Natural killer cell treated with Interleukin-12 subunit alpha and Interleukin-12 subunit beta and Interleukin-15 and Interleukin-18, amount 100 ng/mL, for 72 hours (primary cell): ENCODE results near the gene PTDSS2. TPM values are rescaled to one million over a fixed set of nuclear protein-coding genes. Genes with fewer than 3 reads are reported as not detected.
A peak's percentile ranks its signal among the peaks of the same experiment; 100 is the strongest.

Experiments used
- ATAC-seq, 2 donors: fragments of 150-1000 bp; cut with Tn5 transposase in 1 of 2; sonication (Bioruptor Pico), chemical (Tn5 transposase) in 1 of 2; 2 replicates each; pipeline ENCODE4 v1.10.0; 2021
- DNase-seq: peaks from one replicate; pipeline ENCODE4 v3.0.0; 2022; ENCODE audit warnings: low spot score
- H3K27ac Mint-ChIP-seq, 2 donors: 1 replicate in 1 of 2; 2 replicates in 1 of 2; pipeline ENCODE4 v1.8.0; 2022; ENCODE audit warnings: mixed read lengths in 2 of 2, mild to moderate bottlenecking in 1 of 2, moderate library complexity in 1 of 2
- H3K27me3 Mint-ChIP-seq, 2 donors: 1 replicate in 1 of 2; 2 replicates in 1 of 2; pipeline ENCODE4 v1.8.0; 2022; ENCODE audit warnings: mixed read lengths in 2 of 2
- H3K36me3 Mint-ChIP-seq: one replicate; pipeline ENCODE4 v1.8.0; 2022; ENCODE audit warnings: mixed read lengths
- H3K4me1 Mint-ChIP-seq, 2 donors: 1 replicate in 1 of 2; 2 replicates in 1 of 2; pipeline ENCODE4 v1.8.0; 2022; ENCODE audit warnings: low read depth in 2 of 2, mixed read lengths in 2 of 2, mild to moderate bottlenecking in 1 of 2
- H3K4me3 Mint-ChIP-seq: one replicate; pipeline ENCODE4 v1.8.0; 2022; ENCODE audit warnings: mixed read lengths
- H3K9me3 Mint-ChIP-seq: 2 replicates; pipeline ENCODE4 v1.8.0; 2022; ENCODE audit warnings: mixed read lengths
- total RNA-seq, 2 donors: library from RNA; stranded (reverse); gene quantifications; one replicate each; pipeline ENCODE4 v1.2.3, GENCODE V29; 2022

The PTDSS2 gene
- total RNA-seq, 2 donors from 2014 or later = 20.6 to 56.9 TPM

DNA sequence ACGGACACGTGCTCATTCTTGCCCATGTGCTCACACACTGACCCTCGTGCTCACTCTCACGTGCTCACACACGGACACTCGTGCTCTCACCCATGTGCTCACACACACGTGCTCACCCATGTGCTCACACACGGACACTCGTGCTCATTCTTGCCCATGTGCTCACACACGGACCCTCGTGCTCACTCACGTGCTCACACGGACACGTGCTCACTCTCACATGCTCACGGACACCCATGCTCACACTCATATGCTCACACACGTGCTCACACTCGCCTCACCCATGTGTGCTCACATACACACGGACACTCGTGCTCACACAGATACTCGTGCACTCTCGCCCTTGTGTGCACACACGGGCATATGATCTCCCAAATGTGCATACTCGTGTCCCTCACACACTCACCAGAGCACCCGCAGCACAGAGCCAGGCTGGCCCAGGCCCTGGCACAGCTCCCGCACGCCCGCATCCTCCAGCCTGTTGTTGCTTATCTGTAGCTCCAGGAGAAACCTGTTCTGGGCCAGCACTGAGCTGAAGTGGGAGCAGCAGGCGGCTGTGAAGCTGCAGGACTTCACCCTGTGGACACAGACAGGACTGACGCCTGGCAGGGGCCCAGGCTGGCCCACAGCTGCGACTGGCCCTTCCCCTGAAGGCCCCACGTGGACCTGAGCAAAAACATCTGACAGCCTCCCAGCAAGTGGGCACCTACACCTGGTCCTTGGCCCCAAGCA lies 47.7 kb downstream of the PTDSS2 start:
- H3K4me3 Mint-ChIP-seq = no peak overlapping the region
- peaks cover 6 to 12% of the 10 kb centered on the region in 2 donors for H3K4me1 Mint-ChIP-seq
- no peak for DNase-seq

DNA sequence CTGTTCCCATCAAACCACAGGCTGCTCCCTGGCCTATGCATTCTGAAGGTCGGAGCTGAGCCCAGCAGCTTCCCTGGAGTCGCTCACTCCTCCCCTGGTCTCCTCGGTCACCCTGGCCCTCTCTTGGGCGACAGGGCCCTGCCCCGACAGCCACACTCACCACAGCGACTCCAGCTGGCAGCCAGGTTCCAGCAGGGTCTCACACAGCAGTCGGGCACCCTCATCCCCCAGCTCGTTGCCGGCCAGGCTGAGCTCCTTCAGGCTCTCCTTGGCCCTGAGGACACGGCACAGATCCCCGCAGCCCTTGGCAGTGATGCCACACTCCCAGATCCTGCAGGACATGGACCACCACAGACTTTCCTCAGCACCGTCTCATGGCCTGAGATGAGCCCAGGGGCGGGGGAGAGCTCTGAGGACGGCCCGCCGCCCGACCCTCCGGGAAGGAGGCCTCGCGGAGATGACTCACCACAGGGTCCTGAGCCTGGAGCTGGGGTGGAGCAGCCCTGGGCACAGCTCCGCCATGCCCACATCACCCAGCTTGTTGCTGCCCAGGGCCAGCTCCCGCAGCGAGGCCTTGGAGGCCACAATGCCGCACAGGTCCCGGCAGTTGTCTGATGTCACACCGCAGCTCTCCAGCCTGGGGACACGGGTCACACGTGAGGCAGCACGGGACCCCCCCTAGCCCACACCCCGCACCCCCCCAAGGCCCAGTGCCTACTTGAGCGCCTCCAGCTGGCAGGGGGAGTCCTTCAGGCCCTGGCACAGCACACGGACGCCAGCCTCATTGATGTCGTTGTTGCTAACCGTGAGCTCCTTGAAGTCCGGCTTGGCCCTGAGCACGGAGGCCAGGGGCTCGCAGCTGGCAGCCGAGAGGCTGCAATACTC lies 48.5 kb downstream of the PTDSS2 start:
- peaks cover 14% of the 10 kb centered on the region for H3K36me3 Mint-ChIP-seq

More for the DNA sequence above, 47.7 kb downstream of the PTDSS2 start:
- Mint-ChIP-seq H3K9me3 (no peaks in the 10 kb centered on the region), H3K27ac (no peak overlapping the region), H3K36me3 (peaks cover 14% of the 10 kb centered on the region), H3K27me3 (no peaks in the 10 kb centered on the region)
- no peak for ATAC-seq

DNA sequence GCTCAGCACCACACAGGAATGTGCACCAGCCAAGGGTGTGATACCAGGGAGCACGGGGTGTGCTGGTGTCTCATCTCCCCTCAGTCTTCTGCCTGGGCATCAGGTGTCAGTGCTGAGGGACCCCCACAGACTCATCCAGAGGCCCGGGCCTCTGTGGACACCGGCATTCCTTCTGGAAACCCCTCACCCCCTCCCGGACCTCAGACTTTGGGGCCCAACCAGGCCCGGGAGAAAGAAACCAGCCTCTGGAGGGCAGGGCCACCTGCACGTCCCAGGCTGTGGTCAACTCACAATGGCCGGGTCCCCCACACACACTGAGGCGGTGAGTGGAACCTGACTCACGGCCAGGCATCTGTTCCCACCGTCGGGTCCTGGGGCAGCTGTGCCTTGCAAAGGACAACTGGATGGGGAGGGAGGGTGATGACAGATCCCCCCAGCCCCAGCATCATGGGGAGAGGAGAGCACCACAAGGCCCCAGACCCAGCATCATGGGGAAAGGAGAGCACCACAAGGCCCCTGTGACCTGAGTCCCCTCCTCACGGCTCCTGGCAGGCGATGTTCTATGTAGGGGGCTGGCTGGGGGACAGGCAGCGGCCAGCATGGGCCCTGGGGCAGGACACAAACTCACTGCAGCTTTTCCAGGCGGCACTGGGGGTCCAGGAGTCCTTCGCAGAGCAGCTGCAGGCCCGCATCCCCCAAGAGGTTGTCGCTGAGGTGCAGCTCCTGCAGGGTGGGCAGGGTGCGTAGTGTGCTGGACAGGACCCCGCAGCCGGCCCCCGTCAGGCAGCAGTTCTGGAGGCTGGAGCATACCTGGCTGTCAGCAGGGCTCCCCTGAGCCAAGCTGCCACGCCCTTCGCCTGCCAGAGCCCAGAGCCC lies 49.4 kb downstream of the PTDSS2 start:
- Mint-ChIP-seq H3K27me3 (no peaks in the 10 kb centered on the region), H3K4me1 (peaks cover 6 to 12% of the 10 kb centered on the region in 2 donors), H3K36me3 (peaks cover 14% of the 10 kb centered on the region)

More for the DNA sequence above, 48.5 kb downstream of the PTDSS2 start:
- Mint-ChIP-seq H3K4me1 (peaks cover 6 to 12% of the 10 kb centered on the region in 2 donors), H3K4me3 (no peak overlapping the region), H3K27ac (no peak overlapping the region), H3K9me3 (no peaks in the 10 kb centered on the region), H3K27me3 (no peaks in the 10 kb centered on the region)
- DNase-seq = no peak
- no peak for ATAC-seq

DNA sequence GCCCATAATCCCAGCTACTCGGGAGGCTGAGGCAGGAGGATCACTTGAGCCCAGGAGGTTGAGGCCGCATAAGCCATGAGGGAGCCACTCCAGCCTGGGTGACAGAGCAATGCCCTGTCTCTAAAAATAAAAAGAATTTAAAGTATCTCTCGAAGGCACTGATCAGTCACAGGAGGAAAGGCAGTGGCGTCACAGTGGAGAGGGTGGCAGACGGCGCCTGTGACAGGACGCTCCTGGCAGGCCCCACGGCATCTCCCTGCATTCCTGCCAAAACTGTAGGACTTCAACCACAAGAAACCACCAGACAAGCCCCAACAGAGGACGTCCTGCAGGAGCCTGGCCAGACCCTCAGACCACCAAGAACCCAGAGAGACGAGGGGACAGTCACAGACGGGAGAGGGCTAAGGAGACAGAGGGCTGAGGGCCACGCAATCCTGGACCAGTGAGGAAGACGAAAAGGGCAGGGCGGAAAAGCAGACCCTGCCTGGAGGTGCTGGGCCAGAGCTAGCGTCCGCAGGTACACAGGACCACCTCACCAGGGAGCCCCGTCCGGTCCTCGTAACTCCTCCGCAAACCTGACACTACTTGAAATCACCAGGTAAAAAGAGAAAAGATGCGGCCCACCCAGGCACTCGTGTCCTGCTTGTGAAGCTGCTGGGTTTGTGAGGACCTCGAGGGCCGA lies 51.1 kb downstream of the PTDSS2 start:
- Mint-ChIP-seq H3K4me1 (peaks cover 13 to 17% of the 10 kb centered on the region in 2 donors), H3K36me3 (peaks cover 8% of the 10 kb centered on the region), H3K4me3 (no peak overlapping the region), H3K27ac (no peak overlapping the region), H3K9me3 (no peaks in the 10 kb centered on the region), H3K27me3 (no peaks in the 10 kb centered on the region)
- DNase-seq = peak; percentile 51
- ATAC-seq = no peak

More for the DNA sequence above, 49.4 kb downstream of the PTDSS2 start:
- Mint-ChIP-seq H3K4me3 (no peak overlapping the region), H3K27ac (no peak overlapping the region), H3K9me3 (no peaks in the 10 kb centered on the region)
- no peak for ATAC-seq
- DNase-seq = no peak

DNA sequence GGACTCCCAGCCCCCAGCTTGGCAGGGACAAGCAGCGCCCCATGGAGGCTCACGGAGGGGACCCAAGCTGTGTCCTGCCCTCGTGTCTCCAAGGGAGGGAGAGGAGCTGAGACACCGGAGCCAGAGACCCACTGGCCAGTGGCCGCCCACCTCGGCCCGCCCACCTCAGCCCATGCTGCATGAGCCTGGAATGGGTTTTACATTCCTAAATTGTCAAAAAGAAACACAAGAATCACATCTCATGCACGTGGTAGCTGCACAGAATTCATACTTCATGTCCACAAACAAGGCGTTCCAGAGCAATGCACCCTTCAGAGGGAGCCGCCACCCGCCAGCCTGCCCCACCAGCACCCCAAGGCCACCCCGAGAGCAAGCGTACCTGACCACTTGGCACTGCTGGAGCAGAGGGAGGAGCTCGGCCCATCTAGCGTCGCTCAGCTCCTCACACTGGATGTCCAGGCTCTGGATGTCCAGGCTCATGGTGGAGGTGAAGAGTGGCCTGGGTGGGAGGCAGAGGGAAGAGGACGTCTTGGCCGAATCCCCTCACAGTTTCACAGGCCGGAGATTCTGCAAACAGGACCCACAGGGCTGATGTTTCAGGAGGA lies 51.7 kb downstream of the PTDSS2 start:
- H3K4me1 Mint-ChIP-seq = peaks cover 16 to 21% of the 10 kb centered on the region in 2 donors
- DNase-seq (no peak), ATAC-seq (no peak)
- no peaks in the 10 kb centered on the region for H3K9me3 Mint-ChIP-seq
- H3K36me3 Mint-ChIP-seq = peaks cover 8% of the 10 kb centered on the region
- no peak overlapping the region for H3K4me3 Mint-ChIP-seq
- no peaks in the 10 kb centered on the region for H3K27me3 Mint-ChIP-seq
- H3K27ac Mint-ChIP-seq = no peak overlapping the region

DNA sequence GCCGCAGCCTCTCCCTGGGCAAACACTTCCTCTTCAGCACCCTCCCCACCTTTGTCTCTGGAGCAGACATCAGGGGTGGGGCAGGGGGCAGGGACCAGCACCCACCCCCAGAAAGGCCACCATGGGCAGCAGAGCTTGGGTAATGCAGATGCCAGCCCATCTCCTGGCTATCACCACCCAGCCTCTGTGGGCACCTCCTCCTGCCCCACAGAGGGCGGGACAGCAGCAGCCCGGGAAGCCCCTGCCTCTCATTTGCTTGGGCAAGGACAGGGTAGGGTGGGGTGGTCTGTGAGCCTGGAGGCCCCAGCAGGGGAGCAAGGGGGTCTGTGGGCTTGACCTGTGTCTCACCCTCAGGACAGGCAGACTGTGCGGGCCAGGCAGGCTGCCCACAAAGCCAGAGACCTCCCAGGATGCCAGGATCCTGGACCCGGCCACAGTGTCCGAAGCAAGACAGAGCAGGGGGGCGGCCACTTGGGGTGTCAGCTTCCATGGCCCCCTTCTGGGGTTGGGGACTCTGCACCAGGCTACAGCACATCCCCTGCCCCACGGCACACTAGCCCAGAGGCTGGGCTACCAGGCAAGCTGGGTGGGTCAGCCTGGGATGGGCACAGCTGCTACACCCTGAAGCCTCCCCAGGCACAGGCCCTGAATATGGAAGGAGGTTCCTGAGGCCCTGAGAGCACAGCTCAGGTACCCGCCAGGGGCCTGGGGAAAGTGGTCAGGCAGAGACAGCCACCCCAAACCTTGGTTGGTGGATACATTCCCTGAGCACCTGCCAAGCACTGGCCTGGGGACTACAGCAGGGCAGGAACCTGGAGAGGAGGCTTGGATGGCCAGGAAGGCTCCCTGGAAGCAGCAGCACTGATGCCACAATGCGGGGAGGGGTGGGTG lies 52.5 kb downstream of the PTDSS2 start:
- no peaks in the 10 kb centered on the region for H3K27me3 Mint-ChIP-seq
- ATAC-seq = no peak
- no peaks in the 10 kb centered on the region for H3K9me3 Mint-ChIP-seq
- DNase-seq = no peak
- H3K4me1 Mint-ChIP-seq = peaks cover 13 to 15% of the 10 kb centered on the region in 2 donors
- no peak overlapping the region for H3K4me3 Mint-ChIP-seq
- peaks cover 4% of the 10 kb centered on the region for H3K36me3 Mint-ChIP-seq
- H3K27ac Mint-ChIP-seq = no peak overlapping the region

DNA sequence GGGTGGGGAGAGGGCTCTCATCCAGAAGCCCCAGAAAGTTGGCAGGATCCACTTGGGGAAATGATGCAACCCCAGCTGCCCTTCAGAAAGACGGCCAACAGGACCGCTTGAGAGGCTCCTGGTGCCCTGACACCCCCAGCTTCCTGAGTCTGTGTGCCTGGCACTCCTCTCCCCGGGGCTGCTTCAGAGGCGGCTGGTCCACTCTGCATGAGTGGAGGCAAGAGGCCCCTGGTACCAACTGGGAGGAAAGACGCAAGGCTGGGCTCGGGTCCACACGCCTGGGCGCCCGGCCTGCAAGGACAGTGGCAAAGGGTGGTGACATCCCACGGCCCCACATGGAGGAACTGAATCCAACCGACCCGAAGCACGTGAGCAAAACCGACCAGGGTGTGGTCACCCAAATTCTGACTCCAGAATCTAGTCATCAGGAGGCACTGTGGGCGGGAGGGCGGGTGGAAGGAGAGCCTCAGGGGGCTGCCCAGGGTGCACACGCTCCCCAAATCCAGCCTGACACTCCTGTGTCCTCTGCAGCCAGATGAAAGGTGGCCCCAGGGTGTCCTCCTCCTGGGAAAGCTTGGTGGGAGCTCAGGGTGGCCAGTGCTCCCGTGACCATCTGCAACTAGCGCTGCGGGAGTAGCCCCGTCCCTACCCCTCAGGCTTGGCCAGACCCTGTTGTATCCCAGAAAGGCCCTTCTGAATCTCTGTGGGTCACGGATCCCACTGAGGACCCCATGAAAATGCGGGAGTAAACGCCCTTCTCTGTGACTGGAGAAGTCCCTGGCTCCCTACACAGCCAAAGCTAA lies 53.3 kb downstream of the PTDSS2 start:
- ATAC-seq (no peak), DNase-seq (no peak)
- Mint-ChIP-seq H3K36me3 (no peaks in the 10 kb centered on the region), H3K27me3 (no peaks in the 10 kb centered on the region), H3K4me1 (peaks cover 10 to 12% of the 10 kb centered on the region in 2 donors), H3K27ac (no peak overlapping the region), H3K4me3 (no peak overlapping the region), H3K9me3 (no peaks in the 10 kb centered on the region)

DNA sequence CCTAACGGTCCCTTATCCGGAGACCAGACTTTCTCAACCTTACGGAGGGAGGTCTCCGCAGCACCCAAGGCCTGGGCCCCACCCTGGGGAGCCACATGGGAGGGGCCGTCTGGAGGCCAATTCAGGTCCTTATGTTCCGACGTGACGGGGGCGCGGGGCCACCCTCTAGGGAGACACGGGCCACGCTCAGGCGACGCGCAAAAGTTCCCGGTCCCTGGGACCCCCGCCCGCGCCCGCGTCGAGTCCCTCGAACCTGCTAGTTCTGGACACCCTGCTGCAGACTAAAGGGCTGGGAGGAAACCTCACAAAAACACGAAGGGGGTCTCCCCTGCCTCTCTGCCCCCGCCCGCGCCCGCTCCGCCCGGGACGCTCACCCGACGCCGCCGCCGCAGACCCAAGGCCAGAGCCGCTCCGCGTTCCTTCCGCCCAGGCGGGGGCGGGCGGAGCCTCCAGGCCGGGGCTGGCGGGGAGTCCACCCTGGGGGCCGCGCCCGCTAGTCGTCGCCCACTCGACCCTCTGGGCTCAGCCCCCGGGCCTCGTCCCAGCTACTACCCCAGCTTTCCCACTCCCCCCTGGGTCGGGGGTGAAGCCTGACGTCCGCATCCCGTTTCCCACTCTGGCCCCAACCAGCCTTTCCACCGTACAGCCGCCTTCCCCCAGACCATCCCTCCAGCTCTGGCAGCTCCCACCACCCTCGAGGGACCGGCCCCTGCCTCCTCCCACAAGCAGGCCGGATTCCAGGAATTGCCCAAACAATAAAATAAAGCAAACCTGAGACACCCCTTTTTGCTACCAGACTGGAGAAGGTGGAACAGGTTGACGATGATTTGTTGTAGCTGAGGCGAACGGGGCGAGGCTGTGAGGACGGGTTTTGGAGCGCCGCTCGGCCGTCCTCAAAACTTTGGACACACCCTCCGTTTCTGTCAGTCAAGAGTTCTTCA lies 54.2 kb downstream of the PTDSS2 start:
- DNase-seq = peak; percentile 31
- H3K27me3 Mint-ChIP-seq = no peaks in the 10 kb centered on the region

DNA sequence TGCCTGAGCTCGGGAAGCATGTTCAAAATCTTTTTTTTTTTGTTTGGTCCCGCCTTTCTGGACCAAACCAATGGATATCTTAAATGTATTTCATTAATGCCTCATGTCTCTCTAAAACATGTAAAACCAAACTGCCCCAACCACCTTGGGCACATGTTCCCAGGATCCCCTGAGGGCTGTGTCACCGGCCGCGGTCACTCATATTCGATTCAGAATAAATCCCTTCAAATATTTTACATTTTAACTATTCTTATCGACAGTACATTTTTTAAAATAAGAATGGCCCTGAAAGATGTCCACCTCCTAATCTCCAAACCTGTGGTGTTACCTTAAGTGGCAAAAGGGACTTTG lies 54.9 kb downstream of the PTDSS2 start:
- H3K27me3 Mint-ChIP-seq = no peaks in the 10 kb centered on the region
- no peaks in the 10 kb centered on the region for H3K9me3 Mint-ChIP-seq
- peaks cover 10 to 14% of the 10 kb centered on the region in 2 donors for H3K4me1 Mint-ChIP-seq
- no peak for ATAC-seq
- no peak for DNase-seq
- H3K36me3 Mint-ChIP-seq = no peaks in the 10 kb centered on the region
- H3K4me3 Mint-ChIP-seq = peak overlapping the region; percentile 93
- H3K27ac Mint-ChIP-seq = peak overlapping the region; percentile 44 to 53

More for the DNA sequence above, 54.2 kb downstream of the PTDSS2 start:
- no peaks in the 10 kb centered on the region for H3K9me3 Mint-ChIP-seq
- peak overlapping the region; percentile 93 for H3K4me3 Mint-ChIP-seq
- H3K4me1 Mint-ChIP-seq = peaks cover 10 to 12% of the 10 kb centered on the region in 2 donors
- H3K36me3 Mint-ChIP-seq = no peaks in the 10 kb centered on the region
- peak overlapping the region in 1 of 2 donors; percentile 53 for H3K27ac Mint-ChIP-seq
- no peak for ATAC-seq

DNA sequence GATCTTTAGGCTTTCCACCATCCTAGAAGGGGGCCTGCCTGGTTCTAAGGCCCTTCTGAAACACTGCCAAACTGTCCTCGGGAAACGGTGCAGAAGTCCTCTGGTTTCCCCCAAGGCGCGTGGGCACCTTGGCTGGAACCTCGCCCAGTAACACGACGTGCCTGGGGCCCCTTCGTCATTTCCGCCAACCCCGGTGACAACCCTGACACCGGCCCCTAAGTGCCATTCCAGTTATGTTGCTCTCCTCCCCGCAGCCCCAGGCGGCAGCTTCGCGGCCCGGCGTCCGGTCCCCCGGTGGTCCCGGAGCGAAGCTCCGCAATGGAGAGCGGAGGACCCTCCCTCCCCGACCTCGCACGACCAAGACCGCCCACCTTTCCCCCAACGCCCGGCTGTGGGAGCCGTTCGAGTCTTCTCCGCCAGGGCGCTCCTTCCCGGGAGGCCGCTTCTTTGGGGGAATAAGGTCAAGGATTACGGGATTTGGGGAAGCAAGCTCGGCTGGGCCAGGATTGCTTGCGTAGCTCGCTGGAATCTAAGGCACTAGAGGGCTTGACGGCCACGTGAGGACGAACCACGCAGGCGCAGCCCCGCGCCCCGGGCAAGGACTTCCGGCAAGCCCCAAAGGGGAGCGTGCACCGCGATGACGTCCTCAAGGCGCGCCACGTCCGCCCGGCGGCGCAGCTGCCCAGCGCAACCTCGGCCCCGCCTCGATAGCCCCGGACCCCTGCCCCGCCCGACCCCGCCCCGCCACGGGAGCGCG lies 56.3 kb downstream of the PTDSS2 start:
- peak; percentile 99 for DNase-seq
- H3K9me3 Mint-ChIP-seq = no peaks in the 10 kb centered on the region
- peaks cover 10 to 11% of the 10 kb centered on the region in 2 donors for H3K4me1 Mint-ChIP-seq
- H3K27me3 Mint-ChIP-seq = no peaks in the 10 kb centered on the region
- peak; percentile 89 to 91 for ATAC-seq
- peak overlapping the region; percentile 93 for H3K4me3 Mint-ChIP-seq
- H3K27ac Mint-ChIP-seq = peak overlapping the region; percentile 98 to 99
- no peaks in the 10 kb centered on the region for H3K36me3 Mint-ChIP-seq
